Keratinocyte (primary cell): ENCODE results near the gene DNAJC18. TPM values are rescaled to one million over a fixed set of nuclear protein-coding genes. Genes with fewer than 3 reads are reported as not detected.
A peak's percentile ranks its signal among the peaks of the same experiment; 100 is the strongest.

Experiments used
- DNase-seq: peaks from one replicate; pipeline ENCODE4 v3.0.0-alpha.2; 2011; ENCODE audit warnings: low read depth, missing footprints, low spot score
- FAIRE-seq: peaks from 2 replicates; lab custom pipeline; 2011; peaks lifted over from hg19 to GRCh38; lab: Jason Lieb, UNC
- H2AFZ ChIP-seq: 2 replicates; pipeline ENCODE4 v1.6.0; 2012; ENCODE audit warnings: low read length, control low read depth, inconsistent platforms; ENCODE audit not compliant: control insufficient read depth
- H3K27ac ChIP-seq: 2 replicates; pipeline ENCODE4 v1.5.1; 2011; ENCODE audit warnings: low read length; ENCODE audit not compliant: control insufficient read depth, insufficient read depth
- H3K27me3 ChIP-seq: 3 replicates; pipeline ENCODE4 v1.6.0; 2011; ENCODE audit warnings: low read length; ENCODE audit not compliant: control insufficient read depth, insufficient read depth; ENCODE audit errors: extremely low read depth
- H3K36me3 ChIP-seq, 2 experiments: 2 replicates in 1 of 2; 3 replicates in 1 of 2; pipeline ENCODE4 v1.5.1; 2011; ENCODE audit warnings: low read length in 2 of 2, mild to moderate bottlenecking in 1 of 2; ENCODE audit not compliant: control insufficient read depth in 2 of 2, insufficient read depth in 2 of 2; ENCODE audit errors: extremely low read depth in 1 of 2
- H3K4me1 ChIP-seq: 3 replicates; pipeline ENCODE4 v1.5.1; 2011; ENCODE audit warnings: low read length; ENCODE audit not compliant: control insufficient read depth, insufficient read depth; ENCODE audit errors: extremely low read depth
- H3K4me2 ChIP-seq: 3 replicates; pipeline ENCODE4 v1.6.0; 2011; ENCODE audit warnings: low read depth, low read length; ENCODE audit not compliant: control insufficient read depth, insufficient read depth; ENCODE audit errors: extremely low read depth
- H3K4me3 ChIP-seq, 3 experiments: fragments of 200-600 bp in 1 of 3; sonication (generic) in 1 of 3; 2 replicates in 2 of 3; 3 replicates in 1 of 3; pipeline ENCODE4 v1.5.1; 2011 to 2016; ENCODE audit warnings: low read length in 3 of 3, mild to moderate bottlenecking in 3 of 3, control low read depth in 2 of 3, inconsistent platforms in 1 of 3, low read depth in 1 of 3, mixed read lengths in 1 of 3, mixed run types in 1 of 3, moderate library complexity in 1 of 3; ENCODE audit not compliant: control insufficient read depth in 2 of 3, insufficient read depth in 2 of 3; ENCODE audit errors: extremely low read depth in 1 of 3
- H3K79me2 ChIP-seq: 2 replicates; pipeline ENCODE4 v1.6.0; 2012; ENCODE audit warnings: low read length; ENCODE audit not compliant: control insufficient read depth, insufficient read depth
- H3K9ac ChIP-seq: 3 replicates; pipeline ENCODE4 v1.6.0; 2011; ENCODE audit warnings: low read length; ENCODE audit not compliant: control insufficient read depth, insufficient read depth; ENCODE audit errors: extremely low read depth
- H3K9me1 ChIP-seq: 3 replicates; pipeline ENCODE4 v1.6.0; 2011; ENCODE audit warnings: low read length; ENCODE audit not compliant: control insufficient read depth, insufficient read depth; ENCODE audit errors: extremely low read depth
- H3K9me3 ChIP-seq: 2 replicates; pipeline ENCODE4 v1.5.1; 2012; ENCODE audit warnings: low read depth, low read length; ENCODE audit not compliant: control insufficient read depth
- H4K20me1 ChIP-seq: 3 replicates; pipeline ENCODE4 v1.6.0; 2011; ENCODE audit warnings: low read length; ENCODE audit not compliant: control insufficient read depth, insufficient read depth; ENCODE audit errors: extremely low read depth
- EZH2 ChIP-seq: IDR thresholded peaks from one replicate; pipeline ENCODE4 v1.6.1; 2012; ENCODE audit warnings: inconsistent platforms, mild to moderate bottlenecking, low read length, moderate library complexity
- dilution Hi-C: fragments of 300-500 bp; cut with MboI; formaldehyde crosslinking; loops from one replicate; pipeline ENCODE4 v1.7.0; 2020; ENCODE audit warnings: low sequenced_read_pairs; ENCODE audit not compliant: extremely low pct_ligation_motif_present
- polyA plus RNA-seq, 5 experiments: library from polyadenylated mRNA; depleted of rRNA in 3 of 5; stranded (reverse) in 3 of 5; stranded (forward) in 1 of 5; unstranded in 1 of 5; fragments of >200 nt; gene quantifications; 1 replicate in 1 of 5; 2 replicates in 3 of 5; 3 replicates in 1 of 5; pipeline versions ENCODE4 v1.2.1 to v1.2.3, GENCODE V29; 2011 to 2012; ENCODE audit warnings: missing spikeins in 2 of 5, low read depth in 1 of 5, low replicate concordance in 1 of 5
- TF ChIP-seq, protein P1 (sequence below), 3 experiments: IDR thresholded peaks in 1 of 3; conservative IDR thresholded peaks in 1 of 3; optimal IDR thresholded peaks in 1 of 3; 2 replicates in 2 of 3; 3 replicates in 1 of 3; pipeline versions ENCODE3 to v1.5.1; 2011; ENCODE audit warnings: low read length in 3 of 3, mild to moderate bottlenecking in 3 of 3, moderate library complexity in 2 of 3, control low read depth in 1 of 3, inconsistent platforms in 1 of 3; ENCODE audit not compliant: insufficient read depth in 2 of 3; ENCODE audit errors: extremely low read depth in 1 of 3

The DNAJC18 gene
- polyA plus RNA-seq, 1 donor (not counting 4 experiments of a cell fraction or from before 2014, with no cell fraction given), result 6.6 TPM

DNA sequence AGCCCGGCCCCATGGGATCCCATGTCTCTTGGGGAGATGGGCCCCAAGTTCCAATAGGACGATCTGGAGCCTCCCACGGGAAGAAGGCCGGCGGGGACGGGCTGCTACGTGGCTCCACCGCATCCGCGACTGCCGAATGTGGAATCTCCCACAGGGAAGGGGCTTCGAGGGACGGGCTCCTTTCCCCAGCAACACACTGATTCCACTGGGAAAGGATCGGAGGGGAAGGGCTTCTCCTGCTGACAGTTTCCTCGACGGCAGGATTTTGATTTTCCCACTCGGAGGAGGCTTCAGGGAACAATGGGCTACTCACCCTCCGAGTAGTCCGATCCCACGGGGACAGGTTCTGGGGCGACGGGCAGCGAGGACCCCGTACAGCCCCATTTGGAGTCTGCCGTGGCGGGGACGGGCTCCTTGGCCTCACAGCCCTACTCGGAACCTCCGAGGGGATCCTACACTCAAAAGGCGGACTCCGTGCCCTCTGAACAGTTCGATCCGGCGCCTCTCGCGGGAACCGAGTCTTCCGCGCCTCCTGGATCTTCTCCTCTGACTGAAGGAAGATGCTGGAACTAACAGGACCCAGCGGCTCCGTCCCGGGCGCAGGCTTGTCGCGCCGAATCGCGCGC lies 45.7 kb downstream of the DNAJC18 start:
- no peaks in the 10 kb centered on the region for H3K9me3 ChIP-seq
- peak overlapping the region; percentile 60 for H3K27ac ChIP-seq
- H3K36me3 ChIP-seq, result peaks cover 0 to 4% of the 10 kb centered on the region in 2 experiments
- DNase-seq (no peak), FAIRE-seq (no peak)
- no peaks in the 10 kb centered on the region for H3K9me1 ChIP-seq
- H3K4me2 ChIP-seq, result peak overlapping the region; percentile 90
- peaks cover 19% of the 10 kb centered on the region for H3K4me1 ChIP-seq
- peak overlapping the region; percentile 93 for H3K9ac ChIP-seq
- TF ChIP-seq, protein P1, sequence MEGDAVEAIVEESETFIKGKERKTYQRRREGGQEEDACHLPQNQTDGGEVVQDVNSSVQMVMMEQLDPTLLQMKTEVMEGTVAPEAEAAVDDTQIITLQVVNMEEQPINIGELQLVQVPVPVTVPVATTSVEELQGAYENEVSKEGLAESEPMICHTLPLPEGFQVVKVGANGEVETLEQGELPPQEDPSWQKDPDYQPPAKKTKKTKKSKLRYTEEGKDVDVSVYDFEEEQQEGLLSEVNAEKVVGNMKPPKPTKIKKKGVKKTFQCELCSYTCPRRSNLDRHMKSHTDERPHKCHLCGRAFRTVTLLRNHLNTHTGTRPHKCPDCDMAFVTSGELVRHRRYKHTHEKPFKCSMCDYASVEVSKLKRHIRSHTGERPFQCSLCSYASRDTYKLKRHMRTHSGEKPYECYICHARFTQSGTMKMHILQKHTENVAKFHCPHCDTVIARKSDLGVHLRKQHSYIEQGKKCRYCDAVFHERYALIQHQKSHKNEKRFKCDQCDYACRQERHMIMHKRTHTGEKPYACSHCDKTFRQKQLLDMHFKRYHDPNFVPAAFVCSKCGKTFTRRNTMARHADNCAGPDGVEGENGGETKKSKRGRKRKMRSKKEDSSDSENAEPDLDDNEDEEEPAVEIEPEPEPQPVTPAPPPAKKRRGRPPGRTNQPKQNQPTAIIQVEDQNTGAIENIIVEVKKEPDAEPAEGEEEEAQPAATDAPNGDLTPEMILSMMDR (optimal IDR thresholded peaks at IDR 0.05 in 1 of 3, IDR thresholded peaks at IDR 0.05 in 1 of 3, conservative IDR thresholded peaks at IDR 0.05 in 1 of 3; ENCODE audit: extremely low read depth in 1 of 3, insufficient read depth in 2 of 3, low read length in 3 of 3), result no peak
- TF ChIP-seq EZH2, result no peak
- H3K79me2 ChIP-seq, result peaks cover 15% of the 10 kb centered on the region
- H4K20me1 ChIP-seq, result no peaks in the 10 kb centered on the region
- H3K27me3 ChIP-seq, result no peaks in the 10 kb centered on the region
- peak overlapping the region; percentile 49 for H2AFZ ChIP-seq
- peak overlapping the region; percentile 69 to 92 (median 84) for H3K4me3 ChIP-seq
- dilution Hi-C loops, result no loop called here

DNA sequence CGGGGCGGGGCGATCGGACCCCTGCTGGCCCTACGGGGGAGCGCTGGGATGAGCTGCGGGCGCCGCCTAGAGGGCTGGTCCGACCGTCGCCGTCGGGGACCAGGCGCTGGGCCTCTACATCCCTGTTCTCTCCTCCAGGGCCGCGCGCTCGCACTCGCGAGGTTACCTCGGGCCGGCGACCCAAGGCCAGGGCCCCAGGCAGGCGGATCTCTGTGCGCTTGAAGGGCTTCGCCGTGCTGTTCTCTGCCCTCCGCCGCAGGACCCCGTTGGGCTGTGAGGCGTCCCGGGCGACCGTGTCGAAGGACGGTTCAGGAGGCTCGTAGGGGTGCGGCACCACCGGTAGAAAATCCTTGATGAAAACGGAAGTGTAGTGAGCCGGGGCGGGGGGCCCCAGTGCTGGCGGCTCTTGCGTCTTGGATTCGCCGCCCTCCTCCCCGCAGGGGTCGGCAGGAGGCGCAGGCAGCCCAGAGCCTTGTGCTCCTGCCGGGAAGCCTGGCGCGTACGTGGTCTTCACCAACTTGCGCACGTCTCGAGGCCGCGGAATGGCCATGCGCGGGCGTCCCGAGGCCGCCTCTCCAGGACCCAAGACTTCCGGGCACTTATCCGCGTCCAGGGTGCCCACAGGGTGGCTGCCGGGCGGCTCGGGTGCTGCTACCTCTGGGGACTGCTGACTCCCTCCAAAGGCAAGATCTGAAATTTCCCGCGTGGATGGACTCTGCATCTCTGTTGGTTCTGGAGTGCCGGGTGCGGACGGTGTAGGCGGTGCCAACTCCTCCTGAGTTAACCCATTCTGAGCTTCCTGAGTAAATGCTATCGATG lies 46.4 kb downstream of the DNAJC18 start:
- DNase-seq (no peak), FAIRE-seq (no peak)
- peak overlapping the region; percentile 91 for H3K27ac ChIP-seq
- H4K20me1 ChIP-seq, result no peaks in the 10 kb centered on the region
- H3K4me2 ChIP-seq, result peak overlapping the region; percentile 90
- peak overlapping the region; percentile 69 to 92 (median 84) for H3K4me3 ChIP-seq
- TF ChIP-seq, protein P1 (optimal IDR thresholded peaks at IDR 0.05 in 1 of 3, IDR thresholded peaks at IDR 0.05 in 1 of 3, conservative IDR thresholded peaks at IDR 0.05 in 1 of 3; ENCODE audit: extremely low read depth in 1 of 3, insufficient read depth in 2 of 3, low read length in 3 of 3), result peak in 2 of 3 experiments; percentile 48 to 85
- TF ChIP-seq EZH2, result no peak
- no peaks in the 10 kb centered on the region for H3K27me3 ChIP-seq
- H3K9me1 ChIP-seq, result no peaks in the 10 kb centered on the region
- no peaks in the 10 kb centered on the region for H3K9me3 ChIP-seq
- peaks cover 15% of the 10 kb centered on the region for H3K79me2 ChIP-seq
- peaks cover 19% of the 10 kb centered on the region for H3K4me1 ChIP-seq
- peaks cover 0 to 4% of the 10 kb centered on the region in 2 experiments for H3K36me3 ChIP-seq
- H3K9ac ChIP-seq, result peak overlapping the region; percentile 93
- dilution Hi-C loops, result no loop called here
- H2AFZ ChIP-seq, result peak overlapping the region; percentile 49
